H1 (cell line): Measurements from ENCODE around the gene DRD2. TPM values are rescaled to one million over a fixed set of nuclear protein-coding genes. Genes with fewer than 3 reads are reported as not detected.

ENCODE experiments used
- SAP30 ChIP-seq: fragments of 300-600 bp; sonication (generic); IDR thresholded peaks from 2 replicates; pipeline ENCODE4 v1.7.1; 2012; ENCODE audit warnings: low read length, moderate library complexity, mild to moderate bottlenecking, inconsistent platforms; ENCODE audit not compliant: insufficient read depth, insufficient replicate concordance
- polyA plus RNA-seq, 7 experiments: library from polyadenylated mRNA; depleted of rRNA in 3 of 7; stranded (reverse) in 5 of 7; unstranded in 2 of 7; fragments of >200 nt in 5 of 7; fragments of 200-250 nt in 2 of 7; gene quantifications; 1 replicate in 5 of 7; 2 replicates in 1 of 7; 4 replicates in 1 of 7; pipeline versions ENCODE4 v1.2.1 to v1.2.3, GENCODE V29; 2011 to 2013; ENCODE audit warnings: missing spikeins in 2 of 7, mixed read lengths in 2 of 7
- total RNA-seq: library from RNA; stranded (reverse); fragmentation: NEBNext Ultra II Directional; extraction: Animal tissue kit (Norgen Biotek cat#: 25700); gene quantifications from 2 replicates; pipeline ENCODE4 v1.2.1, GENCODE V29; 2021

Gene DRD2
- total and polyA plus RNA-seq, 2 of the 8 experiments (the other 6 are each of a cell fraction or from before 2014, with no cell fraction given) = 0.26 to 0.41 TPM

DNA sequence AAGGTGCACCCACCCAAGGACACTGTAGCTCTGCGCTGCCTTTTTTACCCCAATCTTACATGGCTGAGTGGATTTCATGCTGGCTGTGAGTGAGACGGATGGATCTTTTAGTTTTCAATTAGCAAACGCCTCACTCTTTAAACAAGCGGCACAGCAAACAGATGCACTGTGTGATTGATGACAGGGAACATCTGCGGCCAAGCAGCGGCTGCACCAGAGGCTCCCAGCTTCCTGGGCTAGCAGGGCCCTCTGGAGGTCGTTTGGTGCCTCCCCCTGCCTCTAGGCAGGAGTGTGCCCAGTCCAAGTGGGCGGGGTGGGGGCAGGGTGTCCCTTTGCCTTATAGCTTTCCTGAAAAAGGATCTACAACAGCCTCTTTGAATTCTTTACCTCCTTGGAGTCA is 2.1 kb upstream of the DRD2 start (continued):
- TF ChIP-seq SAP30 = no peak
- TF ChIP-seq, all 59 proteins: peak for 2
